ENCODE measurements around the gene YJEFN3.

YJEFN3 gene

DNA sequence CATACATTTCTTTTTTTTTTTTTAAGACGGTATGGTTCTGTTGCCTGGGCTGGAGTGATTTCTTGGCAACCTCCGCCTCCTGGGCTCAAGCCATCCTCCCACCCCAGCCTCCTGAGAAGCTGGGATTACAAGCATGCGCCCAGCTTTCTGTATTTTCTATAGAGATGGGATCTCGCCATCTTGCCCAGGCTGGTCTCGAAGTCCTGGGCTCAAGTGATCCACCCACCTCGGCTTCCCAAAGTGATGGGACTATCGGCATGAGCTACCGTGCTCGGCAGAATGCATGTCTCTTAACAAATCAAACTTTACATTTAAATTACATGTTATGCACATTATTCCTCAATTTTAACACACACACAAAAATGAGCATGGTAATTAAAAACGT, 11.5 kb upstream of the YJEFN3 start:
- no peak for DNase-seq (ENCODE audit: low read depth, low spot score)

DNA sequence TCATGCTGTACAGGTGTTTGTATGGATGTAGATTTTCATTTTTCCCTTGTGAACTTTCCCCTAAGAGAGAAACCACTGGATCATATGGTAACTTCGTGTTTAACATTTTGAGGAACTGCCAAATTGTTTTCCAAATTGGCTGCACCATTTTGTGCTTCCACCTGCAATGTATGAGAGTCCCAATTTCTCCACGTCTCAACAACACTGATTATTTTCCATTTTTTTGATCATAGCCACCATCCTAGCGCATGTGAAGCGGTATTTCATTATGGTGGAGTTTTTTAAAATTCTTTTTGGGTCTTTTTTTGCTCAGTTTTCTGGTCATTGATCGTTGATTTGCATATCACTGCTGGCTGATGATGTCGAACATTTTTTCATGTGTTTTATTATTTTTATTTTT, 7.7 kb upstream of the YJEFN3 start:
- no peak for DNase-seq (ENCODE audit: low read depth, low spot score)

DNA sequence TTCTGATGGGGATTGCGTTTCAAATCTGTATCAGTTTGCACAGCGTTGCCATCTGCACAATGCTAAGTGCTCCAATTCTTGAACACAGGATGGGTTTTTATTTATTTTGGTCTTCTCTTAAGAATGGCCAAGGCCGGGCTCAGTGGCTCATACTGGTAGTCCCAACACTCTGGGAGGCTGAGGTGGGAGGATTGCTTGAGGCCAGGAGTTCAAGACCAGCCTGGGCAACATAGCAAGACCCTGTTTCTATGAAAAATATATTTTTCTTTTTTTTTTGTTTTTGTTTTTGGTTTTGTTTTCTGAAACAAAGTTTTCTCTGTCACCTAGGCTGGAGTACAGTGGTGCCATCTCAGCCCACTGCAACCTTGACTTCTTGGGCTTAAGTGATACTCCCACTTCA, 5.5 kb upstream of the YJEFN3 start:
- DNase-seq (ENCODE audit: low read depth, low spot score): no peak

DNA sequence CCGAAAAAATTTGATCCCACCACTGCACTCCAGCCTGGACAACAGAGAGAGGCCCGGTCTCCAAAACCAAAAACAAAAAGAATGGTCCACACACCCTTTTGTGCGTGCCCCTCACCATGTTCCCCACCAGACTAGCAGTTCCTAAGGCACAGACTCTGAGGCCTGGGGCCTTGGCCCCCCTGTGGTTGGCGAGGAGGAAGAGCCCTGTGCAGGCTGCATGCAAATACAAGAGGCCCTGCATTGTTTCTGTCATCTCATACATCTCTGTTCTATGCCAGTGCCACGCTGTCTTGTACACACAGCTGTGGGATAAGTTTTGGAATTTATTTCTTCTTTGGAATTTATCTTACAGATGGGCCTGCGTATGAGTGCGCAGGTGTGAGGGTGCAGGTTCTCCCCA, 4.7 kb upstream of the YJEFN3 start:
- DNase-seq (ENCODE audit: low read depth, low spot score): no peak

DNA sequence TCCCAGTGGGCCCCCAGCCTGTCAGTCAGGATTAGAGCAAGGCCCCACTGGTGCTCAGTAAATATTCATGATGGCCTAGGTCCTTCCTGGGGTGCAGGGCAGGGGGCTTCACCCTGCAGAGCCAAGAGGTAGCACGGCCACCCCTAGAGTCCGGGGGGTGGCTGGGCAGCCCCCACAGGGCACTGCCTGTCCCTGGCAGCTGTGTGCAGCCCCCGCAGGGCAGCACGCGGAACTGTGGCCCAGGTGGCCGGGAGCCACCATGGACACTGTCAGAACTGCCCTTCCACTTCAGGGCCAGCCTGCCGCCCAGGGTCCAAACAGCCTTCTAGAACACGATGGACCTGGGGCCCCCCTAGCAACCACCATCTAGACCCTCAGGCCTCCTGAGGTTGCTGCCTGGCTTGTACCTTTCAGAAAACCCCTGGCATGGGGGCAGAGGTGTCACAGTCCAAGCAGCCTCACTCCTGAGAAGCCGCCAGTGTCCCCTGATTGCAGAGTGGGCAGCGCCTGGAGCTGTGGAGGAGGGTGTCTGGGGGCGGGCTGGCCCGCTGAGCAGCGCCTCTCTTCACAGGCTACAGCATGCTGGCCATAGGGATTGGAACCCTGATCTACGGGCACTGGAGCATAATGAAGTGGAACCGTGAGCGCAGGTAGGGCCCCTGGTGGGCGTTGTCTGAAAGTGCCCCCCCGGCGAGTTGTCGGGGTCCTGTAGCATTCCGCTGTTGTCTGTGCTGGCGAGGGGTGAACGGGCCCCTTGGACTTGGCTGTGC, 2.9 kb upstream of the YJEFN3 start:
- DNase-seq (ENCODE audit: low read depth, low spot score): no peak

DNA sequence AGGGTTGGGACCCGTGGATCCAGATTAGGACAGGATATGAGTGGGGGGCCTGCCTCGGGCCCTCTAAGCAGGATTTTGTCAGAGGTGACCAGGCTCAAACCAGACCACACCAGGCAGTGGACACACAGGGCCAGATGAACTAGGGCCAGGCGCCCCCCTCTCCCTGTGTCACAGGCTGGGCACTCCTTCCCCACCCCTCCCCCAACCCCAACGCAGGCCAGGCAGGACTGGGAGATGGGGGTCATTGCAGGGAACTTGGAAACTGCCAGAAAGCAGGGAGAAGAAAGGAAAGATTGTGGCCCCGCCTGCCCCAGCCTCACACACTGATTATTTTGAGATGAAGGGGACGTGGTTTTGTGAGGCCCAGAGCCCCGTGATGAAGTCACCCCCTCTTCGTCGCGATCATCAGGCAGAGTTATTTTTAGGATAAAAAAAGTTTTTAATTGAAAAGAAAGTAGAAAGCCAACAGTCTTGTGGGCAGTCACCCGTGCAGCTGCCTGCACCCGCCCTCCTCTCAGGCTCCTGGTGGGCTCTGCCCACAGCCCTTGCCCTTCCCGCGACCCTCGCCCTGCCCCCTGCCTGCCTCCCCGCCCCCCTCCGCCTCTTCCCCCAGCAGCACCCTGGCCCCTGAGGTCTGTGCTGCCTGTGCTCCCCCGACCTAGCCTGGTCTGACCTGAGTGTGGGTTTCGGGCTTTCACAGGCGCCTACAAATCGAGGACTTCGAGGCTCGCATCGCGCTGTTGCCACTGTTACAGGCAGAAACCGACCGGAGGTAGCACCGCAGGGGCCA, 1.9 kb upstream of the YJEFN3 start:
- no peak for DNase-seq (ENCODE audit: low read depth, low spot score)

DNA sequence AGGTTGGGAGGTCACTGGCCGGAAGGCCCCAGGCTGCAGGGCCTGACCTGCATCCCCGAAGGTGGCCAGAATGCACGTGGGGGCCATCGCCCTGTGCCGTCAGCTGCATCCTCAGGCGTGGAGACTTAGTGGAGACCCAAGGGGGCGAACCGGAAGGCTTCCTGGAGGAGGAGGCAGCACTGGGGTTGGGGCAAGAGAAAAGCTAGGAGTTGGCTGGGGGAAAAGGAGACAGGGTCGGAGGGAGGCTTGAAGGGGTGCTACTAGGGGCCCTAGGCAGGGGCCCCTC, 1.4 kb upstream of the YJEFN3 start:
- no peak for DNase-seq (ENCODE audit: low read depth, low spot score)

DNA sequence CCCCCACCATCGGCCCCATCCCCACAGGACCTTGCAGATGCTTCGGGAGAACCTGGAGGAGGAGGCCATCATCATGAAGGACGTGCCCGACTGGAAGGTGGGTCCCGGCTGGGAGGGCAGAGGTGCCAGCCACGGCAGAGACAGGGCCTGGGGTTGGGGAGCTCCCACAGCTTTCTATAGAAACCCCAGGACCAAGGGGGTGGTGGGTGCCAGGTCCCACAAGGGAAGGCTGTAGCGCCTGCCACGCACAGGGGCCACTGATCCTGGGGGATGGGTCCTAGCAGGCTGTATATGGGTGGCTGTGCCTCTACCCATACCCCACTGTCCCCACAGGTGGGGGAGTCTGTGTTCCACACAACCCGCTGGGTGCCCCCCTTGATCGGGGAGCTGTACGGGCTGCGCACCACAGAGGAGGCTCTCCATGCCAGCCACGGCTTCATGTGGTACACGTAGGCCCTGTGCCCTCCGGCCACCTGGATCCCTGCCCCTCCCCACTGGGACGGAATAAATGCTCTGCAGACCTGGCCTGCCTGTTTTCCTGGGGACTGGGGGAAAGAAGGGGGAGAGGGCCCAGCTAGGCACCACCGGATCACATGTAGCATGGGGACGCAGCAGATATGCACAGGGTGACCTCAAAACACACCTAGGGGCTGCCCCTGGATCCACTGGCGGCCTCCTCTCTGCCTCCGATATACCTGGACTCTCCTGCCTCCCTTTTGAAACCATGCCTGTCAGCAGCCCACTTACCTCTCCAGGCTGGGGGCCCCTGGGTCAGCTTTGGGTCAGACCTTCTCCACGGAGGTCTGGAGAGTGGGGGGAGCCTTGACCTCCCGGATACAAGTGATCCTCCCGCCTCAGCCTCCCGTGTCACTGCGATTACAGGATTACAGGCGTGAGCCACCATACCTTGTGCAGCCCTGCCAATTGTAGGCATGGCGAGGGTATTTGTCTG, 761 bp upstream of the YJEFN3 start:
- no peak for DNase-seq (ENCODE audit: low read depth, low spot score)

DNA sequence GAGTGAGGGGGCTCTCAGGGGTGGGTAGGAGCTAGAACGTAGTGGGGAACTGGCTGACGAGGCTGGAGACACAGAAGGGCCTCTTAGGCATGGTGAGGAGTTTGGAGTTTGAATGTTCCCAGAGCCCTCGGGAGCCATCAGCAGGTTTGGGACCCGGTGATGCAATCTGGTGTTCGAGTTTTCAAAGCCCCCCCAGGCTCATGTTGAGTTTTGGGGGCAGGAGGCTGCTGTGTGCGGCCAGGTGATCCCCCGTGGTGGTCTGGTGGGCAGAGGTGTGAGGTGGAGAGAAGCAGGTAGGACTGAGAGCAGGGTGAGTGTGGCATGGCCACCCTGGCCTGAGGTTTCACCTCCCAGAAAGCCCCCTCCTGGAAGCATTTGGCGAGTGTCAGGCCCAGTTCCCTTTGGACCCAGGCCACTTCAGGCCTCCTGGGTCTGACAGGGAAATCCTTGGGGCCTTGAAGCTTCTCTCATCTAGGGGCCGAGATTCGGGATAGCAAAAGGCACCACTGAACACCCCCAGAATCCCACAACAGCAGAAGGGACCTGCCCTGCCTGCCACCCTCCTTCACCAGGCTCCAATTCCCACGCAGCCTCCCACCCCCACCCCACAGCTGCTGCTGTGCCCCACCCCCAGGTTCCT, 1.2 kb downstream of the YJEFN3 start:
- DNase-seq (ENCODE audit: low read depth, low spot score): no peak

DNA sequence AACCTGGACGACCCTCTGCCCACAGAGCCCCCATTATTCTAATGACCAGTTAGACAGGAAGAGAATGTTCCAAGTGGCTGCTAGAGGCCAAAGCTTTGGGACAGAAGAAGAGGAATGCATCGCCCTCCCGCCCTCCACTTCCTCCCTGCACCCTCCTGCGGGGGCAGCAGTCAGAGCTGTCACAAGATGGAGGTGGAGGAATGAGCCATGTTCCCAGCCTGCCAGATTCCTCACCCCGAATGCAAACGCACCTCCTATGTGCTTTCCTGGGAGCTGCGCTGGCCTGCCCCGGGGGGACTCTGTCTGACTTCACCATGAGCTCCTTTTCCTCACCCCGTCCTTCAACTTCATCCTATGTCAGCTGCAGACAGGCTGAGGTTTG, 1.7 kb downstream of the YJEFN3 start:
- DNase-seq (ENCODE audit: low read depth, low spot score): no peak

DNA sequence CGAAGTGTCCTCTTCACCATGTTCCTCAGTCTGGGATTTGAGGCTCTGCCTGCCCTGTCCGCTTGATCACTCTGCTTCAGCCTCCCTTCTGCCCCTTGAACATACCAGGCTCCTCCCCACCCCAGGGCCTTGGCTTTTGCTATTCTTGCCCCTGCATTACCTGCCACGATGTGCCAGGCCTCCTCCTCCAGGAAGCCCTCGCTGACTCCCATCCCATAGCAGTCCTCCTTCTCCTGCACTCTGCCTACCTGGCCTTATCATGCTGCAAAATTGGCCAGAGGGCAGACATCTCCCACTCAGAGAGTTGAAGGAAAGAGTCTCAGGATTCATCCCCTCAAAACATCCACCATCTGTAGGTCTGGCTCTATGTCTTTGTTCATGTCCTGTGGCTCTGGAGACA, 2.2 kb downstream of the YJEFN3 start:
- no peak for DNase-seq (ENCODE audit: low read depth, low spot score)

DNA sequence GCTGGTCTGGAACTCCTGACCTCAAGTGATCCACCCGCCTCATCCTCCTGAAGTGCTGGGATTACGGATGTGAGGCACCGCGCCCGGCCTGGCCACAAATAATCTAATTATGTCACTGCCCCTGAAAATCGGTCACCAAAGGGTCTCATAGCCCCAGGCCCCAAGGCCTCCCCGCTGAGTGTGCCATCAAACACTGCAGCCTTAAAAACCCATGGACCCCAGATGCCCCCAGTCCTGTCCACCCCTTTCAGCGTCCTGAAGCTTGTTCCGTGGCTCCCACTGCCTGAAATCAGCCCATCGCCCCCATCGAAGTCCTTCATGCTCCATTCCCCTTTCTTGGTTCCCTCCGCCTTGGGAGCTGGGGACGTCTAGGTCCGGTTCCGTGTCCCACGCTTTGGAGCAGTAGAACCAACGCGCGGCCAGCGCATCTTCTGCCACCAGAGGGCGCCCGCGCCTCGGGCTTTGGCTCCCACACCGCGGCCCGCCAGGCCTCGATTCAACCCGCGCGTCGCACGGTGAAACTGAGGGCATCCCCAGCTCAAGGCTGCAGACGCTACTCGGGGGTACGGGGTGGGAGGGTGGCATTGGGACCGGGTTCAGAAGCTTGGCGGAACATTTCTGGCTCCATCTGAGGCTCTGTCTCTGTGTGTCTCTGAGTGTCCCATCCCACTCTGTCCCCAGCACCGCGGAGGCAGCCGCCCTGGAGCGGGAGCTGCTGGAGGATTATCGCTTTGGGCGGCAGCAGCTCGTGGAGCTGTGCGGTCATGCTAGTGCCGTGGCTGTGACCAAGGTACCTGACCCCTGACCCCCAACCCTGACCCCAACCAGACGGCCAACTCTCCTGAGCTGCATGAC, 3.5 kb downstream of the YJEFN3 start:
- no peak for DNase-seq (ENCODE audit: low read depth, low spot score)

DNA sequence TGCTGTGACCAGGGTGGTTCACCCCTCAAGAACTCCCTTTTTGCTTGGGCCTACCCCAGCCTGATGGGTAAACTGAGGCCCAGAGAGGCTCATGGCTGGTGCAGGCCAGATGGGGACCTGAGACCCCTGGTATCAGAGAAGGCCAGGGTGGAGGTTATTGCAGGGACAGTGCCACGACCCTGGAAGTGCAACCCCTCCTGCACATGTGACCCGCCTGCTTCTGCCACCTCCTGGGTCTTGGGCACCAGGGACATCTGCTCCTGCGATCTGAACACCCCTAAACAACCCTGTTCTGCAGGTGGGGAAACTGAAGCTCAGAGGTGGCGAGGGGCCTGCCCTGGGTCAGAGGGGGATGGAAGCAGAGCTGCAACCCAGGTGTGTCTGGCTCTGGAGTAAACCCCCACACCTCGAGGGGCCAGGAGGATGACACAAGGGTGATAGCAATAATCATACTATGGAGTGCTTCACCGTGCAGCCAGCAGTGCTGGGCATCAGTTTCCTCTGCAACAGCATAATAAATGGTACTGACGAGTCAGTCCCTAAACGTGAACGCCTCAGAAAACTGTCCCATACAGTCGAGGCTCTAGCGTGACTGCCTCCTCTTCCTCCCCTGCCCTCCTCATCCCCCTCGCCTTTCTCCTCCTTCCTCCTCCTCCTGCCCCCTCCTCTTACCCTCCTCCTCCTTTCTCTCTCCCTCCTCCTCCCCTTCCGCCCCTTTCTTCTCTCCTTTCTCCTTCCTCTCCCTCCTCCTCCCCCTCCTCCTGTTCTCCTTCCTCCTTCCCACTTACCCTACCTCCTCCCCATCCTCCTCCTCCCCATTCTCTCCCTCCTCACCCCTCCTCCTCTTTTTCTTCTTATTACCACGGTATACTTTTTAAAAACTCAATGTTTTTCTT, 4.3 kb downstream of the YJEFN3 start:
- no peak for DNase-seq (ENCODE audit: low read depth, low spot score)

DNA sequence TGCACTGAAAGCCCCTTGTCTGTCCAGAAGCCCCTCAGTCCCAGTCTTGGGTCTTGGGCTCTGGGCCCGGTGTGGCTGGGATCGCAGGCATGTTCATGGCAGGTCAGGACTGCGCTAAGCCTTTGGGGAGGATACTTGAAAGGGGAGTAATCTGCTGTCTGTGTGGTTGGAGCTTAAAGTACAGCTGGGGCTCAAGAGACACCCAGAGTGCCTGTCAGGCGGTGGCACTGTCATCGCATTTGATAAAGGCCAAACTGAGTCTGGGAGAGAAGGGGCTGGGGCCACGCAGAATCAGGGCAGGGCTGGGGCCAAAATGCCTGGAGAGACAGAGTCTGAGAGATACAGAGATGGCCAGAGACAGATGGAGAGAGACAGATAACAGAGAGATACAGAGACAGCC, 5.1 kb downstream of the YJEFN3 start:
- DNase-seq (ENCODE audit: low read depth, low spot score): no peak

DNA sequence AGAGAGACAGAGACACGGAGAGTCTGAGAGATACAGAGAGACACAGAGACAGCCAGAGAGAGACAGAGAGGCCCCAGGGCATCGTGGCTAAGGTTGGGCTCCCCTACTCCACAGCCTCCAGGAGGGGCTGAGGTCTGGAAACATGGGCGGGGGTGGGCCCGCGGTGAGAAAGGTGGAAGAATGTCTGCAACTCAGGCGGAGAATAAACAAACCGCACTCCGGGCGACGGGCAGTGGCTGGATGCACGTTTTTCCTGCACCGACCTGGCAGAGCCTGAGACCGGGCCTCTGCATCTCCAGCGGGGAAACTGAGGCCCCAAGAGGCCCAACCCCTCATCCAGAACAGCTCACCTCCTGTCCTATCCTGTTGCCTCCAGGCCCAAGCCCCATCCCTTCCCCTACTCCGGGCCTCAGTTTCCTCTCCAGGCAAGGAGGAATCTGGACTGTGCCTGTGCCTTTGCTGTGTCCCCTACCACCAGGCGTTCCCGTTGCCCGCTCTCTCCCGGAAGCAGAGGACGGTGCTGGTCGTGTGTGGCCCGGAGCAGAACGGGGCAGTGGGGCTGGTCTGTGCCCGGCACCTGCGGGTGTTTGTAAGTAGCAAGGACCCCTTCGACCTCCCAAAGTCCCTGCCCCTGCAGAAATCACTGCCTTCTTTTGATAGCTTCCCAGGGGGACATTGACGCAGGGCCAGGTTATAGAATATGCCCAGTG, 6.0 kb downstream of the YJEFN3 start:
- DNase-seq (ENCODE audit: low read depth, low spot score): no peak

DNA sequence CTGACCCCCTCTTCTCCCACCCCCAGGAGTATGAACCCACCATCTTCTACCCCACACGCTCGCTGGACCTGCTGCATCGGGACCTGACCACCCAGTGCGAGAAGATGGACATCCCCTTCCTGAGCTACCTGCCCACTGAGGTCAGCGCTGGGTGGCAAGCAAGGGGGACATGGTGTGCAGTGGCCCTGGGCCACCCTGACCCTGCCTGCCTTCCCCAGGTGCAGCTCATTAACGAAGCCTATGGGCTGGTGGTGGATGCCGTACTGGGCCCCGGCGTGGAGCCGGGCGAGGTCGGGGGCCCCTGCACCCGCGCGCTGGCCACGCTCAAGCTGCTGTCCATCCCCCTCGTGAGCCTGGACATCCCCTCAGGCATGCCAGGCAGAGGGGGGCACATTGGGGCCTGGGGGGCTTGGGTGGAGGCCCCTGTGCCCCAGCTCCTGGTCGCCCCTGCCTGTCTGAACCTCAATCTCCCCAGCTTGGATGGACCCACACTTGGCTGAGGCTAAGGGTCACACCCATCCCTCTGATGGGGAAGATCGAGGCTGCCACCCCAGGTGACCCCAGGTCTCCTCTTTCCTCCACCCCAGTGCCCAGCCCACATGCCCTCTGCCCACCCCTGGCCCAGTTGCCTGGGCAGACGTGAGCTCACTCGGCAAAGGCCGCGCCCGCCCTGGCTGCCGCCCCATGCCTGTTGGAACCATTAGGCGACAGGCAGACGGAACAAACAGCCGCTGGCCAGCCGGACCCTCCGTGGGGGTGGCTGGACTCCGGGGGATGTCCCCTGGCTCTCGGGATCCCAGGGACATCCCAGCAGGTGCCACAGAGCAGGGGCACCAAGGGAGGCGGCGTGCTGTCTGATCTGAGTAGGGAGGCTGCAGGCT, 6.8 kb downstream of the YJEFN3 start:
- DNase-seq (ENCODE audit: low read depth, low spot score): no peak

DNA sequence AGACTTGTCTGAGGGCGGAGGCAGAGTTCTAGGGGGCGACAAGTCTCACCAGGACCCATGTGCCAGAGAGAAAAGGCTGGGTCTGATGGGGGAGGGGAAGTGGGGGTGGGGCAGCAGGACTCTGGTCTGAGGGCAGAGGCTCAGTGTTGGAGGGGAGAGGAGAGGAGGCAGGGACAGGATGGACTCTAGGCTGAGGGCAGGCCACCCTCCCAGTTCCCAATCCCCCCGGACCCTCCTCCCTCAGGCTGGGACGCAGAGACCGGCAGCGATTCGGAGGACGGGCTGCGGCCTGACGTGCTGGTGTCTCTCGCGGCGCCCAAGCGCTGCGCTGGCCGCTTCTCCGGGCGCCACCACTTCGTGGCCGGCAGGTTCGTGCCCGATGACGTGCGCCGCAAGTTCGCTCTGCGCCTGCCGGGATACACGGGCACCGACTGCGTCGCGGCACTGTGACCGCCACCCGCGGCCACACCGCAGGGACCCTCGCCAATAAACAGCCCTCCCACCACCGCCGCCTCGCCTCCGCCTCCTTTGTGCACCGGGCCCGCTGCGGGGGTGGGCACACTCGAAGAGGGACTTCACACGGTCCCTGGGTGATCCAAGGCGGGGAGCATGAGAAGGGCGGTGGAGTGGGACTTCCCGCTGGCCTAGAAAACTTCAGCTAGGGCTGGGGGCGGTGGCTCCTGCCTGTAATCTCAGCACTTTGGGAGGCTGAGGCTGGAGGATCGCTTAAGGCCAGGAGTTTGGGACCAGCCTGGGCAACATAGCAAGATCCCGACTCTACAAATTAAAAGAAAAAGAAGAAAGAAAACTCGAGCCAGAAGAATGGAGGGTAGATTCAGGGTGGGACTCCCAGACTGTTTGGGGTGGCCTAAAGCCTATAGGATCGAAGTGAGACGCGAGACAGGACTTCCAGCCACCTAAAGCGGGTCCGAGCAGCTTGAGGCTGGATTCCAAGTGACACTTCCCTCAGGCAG, 8.7 kb downstream of the YJEFN3 start:
- no peak for DNase-seq (ENCODE audit: low read depth, low spot score)
